ENCODE data around the gene PCSK6. TPM values are rescaled to one million over a fixed set of nuclear protein-coding genes. Genes with fewer than 3 reads are reported as not detected.
"Not testable (repeated sequence)": the region's sequence is repeated elsewhere in the genome, so short reads cannot be mapped to it uniquely, and the experiment has no call there.

PCSK6 gene
- total RNA-seq, 1 experiment from 2014 or later: 10.6 TPM

DNA sequence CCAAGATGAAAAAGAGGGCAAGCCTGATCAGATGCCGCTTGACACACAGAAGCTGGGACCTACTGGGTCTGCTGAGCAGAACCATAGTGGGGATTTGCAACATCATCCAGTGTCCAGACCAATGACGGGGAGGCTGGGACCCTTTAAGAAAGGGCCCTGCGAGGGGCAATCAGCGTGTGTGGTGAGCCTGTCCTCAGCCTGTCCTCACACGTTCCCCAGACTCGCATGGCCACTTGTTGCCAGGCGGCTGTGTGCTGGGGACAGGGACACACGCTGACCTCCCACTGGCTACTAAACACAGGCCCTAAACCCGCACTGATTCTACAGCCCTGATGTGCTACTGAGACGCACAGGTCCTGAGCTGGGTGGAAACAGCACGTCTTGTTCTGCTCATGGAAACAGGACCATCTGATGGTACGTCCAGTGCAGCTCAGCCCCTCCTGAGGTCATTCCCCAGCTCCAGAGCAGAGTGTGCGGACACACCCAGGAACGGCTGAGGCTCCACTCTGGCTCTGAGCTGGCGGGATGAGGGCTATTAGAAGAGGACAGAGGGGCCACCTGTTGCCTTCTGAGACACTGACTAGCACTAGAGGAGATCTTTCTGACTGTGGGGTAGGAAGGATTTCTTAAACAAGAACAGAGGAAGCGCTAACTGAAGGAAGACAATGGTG lies 24.4 kb downstream of the PCSK6 start:
- no TSS peak for BruUV-seq (replicated peaks)

DNA sequence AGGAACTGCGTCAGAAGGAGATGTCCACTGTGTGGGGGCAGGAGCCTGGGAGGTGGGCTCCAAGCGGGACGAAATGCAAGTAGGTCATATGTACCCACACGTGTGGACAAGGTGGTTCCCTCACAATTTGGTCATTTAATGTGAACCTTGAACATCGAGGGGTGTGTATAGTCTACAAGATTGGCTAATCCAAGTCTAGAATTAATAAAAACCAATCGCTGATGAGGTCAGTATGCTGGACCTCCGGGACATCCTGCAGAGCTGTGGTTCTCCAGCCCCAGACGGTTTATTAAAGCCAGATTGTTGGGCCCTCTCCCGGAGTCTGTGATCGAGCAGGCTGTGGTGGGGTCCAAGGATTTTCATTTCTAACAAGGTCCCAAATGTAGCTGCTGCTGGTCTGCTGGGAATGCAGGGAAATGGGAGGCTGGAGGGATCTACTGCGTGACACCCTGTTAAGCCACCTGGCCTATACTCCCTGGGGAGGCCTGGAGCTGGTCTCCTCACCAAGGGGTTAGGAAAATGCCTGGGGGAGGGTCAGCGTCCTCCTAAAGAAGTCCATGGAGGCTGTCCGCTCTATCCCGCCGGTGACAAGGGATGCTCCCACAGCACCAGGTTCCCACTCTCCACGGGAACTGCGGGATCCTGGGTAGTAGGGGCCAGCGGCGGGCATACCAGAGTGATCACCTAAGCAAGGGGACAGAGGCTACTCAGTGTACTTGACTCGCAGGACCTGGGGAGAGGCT lies 25.1 kb downstream of the PCSK6 start:
- H3K9me3 ChIP-seq (ENCODE audit: control insufficient read depth, insufficient read depth, low read depth, low read length): no peaks in the 10 kb centered on the region
- H3K36me3 ChIP-seq (ENCODE audit: control insufficient read depth, insufficient read depth, low read length): no peaks in the 10 kb centered on the region
- in situ Hi-C loops (cut with HindIII; ENCODE audit: low pct_unique_long_range_greater_than_20kb, low sequenced_read_pairs): no loop called here
- no peak overlapping the region for H3K4me3 ChIP-seq (ENCODE audit: low read depth in 2 of 2, low read length in 2 of 2)
- no peak for TF ChIP-seq SIN3A (IDR thresholded peaks at IDR 0.05; ENCODE audit: borderline replicate concordance, insufficient read depth, low read depth, low read length)
- no peak for TF ChIP-seq POLR2AphosphoS5 (IDR thresholded peaks at IDR 0.05; ENCODE audit: low read depth, low read length)
- TF ChIP-seq TCF7L2 (IDR thresholded peaks at IDR 0.05; ENCODE audit: low read depth, low read length): no peak
- TF ChIP-seq, protein P1, sequence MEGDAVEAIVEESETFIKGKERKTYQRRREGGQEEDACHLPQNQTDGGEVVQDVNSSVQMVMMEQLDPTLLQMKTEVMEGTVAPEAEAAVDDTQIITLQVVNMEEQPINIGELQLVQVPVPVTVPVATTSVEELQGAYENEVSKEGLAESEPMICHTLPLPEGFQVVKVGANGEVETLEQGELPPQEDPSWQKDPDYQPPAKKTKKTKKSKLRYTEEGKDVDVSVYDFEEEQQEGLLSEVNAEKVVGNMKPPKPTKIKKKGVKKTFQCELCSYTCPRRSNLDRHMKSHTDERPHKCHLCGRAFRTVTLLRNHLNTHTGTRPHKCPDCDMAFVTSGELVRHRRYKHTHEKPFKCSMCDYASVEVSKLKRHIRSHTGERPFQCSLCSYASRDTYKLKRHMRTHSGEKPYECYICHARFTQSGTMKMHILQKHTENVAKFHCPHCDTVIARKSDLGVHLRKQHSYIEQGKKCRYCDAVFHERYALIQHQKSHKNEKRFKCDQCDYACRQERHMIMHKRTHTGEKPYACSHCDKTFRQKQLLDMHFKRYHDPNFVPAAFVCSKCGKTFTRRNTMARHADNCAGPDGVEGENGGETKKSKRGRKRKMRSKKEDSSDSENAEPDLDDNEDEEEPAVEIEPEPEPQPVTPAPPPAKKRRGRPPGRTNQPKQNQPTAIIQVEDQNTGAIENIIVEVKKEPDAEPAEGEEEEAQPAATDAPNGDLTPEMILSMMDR (IDR thresholded peaks at IDR 0.05): no peak
- TF ChIP-seq, protein P2, sequence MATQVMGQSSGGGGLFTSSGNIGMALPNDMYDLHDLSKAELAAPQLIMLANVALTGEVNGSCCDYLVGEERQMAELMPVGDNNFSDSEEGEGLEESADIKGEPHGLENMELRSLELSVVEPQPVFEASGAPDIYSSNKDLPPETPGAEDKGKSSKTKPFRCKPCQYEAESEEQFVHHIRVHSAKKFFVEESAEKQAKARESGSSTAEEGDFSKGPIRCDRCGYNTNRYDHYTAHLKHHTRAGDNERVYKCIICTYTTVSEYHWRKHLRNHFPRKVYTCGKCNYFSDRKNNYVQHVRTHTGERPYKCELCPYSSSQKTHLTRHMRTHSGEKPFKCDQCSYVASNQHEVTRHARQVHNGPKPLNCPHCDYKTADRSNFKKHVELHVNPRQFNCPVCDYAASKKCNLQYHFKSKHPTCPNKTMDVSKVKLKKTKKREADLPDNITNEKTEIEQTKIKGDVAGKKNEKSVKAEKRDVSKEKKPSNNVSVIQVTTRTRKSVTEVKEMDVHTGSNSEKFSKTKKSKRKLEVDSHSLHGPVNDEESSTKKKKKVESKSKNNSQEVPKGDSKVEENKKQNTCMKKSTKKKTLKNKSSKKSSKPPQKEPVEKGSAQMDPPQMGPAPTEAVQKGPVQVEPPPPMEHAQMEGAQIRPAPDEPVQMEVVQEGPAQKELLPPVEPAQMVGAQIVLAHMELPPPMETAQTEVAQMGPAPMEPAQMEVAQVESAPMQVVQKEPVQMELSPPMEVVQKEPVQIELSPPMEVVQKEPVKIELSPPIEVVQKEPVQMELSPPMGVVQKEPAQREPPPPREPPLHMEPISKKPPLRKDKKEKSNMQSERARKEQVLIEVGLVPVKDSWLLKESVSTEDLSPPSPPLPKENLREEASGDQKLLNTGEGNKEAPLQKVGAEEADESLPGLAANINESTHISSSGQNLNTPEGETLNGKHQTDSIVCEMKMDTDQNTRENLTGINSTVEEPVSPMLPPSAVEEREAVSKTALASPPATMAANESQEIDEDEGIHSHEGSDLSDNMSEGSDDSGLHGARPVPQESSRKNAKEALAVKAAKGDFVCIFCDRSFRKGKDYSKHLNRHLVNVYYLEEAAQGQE (IDR thresholded peaks at IDR 0.05; ENCODE audit: insufficient read depth in 1 of 2, low read depth in 2 of 2, low read length in 1 of 2): no peak
- POLR2A ChIA-PET: no interaction called here
- H3K27me3 ChIP-seq (ENCODE audit: control insufficient read depth, insufficient read depth, low read length): no peaks in the 10 kb centered on the region
- intact Hi-C loops (cut with micrococcal nuclease; ENCODE audit: unreplicated experiment): no loop called here
- H3K27ac ChIP-seq (ENCODE audit: low read length): no peak overlapping the region
- CTCF ChIA-PET: no interaction called here
- ATAC-seq (no peak), DNase-seq (ENCODE audit: low read depth, low spot score) (no peak)
- no TSS peak for BruUV-seq (replicated peaks)
- H3K4me1 ChIP-seq (ENCODE audit: control insufficient read depth, insufficient read depth, low read length): peaks cover 2% of the 10 kb centered on the region; the same call in 1 of the 2 replicates

More for the DNA sequence above, 24.4 kb downstream of the PCSK6 start:
- no peak overlapping the region for H3K4me3 ChIP-seq (ENCODE audit: low read depth in 2 of 2, low read length in 2 of 2)
- ATAC-seq (no peak), DNase-seq (ENCODE audit: low read depth, low spot score) (no peak)
- H3K27ac ChIP-seq (ENCODE audit: low read length): no peak overlapping the region
- in situ Hi-C loops (cut with HindIII; ENCODE audit: low pct_unique_long_range_greater_than_20kb, low sequenced_read_pairs) (no loop called here), intact Hi-C loops (cut with micrococcal nuclease; ENCODE audit: unreplicated experiment) (no loop called here)
- POLR2A ChIA-PET: no interaction called here
- no peaks in the 10 kb centered on the region for H3K36me3 ChIP-seq (ENCODE audit: control insufficient read depth, insufficient read depth, low read length)
- TF ChIP-seq SIN3A (IDR thresholded peaks at IDR 0.05; ENCODE audit: borderline replicate concordance, insufficient read depth, low read depth, low read length) (no peak), TCF7L2 (IDR thresholded peaks at IDR 0.05; ENCODE audit: low read depth, low read length) (no peak), POLR2AphosphoS5 (IDR thresholded peaks at IDR 0.05; ENCODE audit: low read depth, low read length) (no peak)
- TF ChIP-seq, protein P1 (IDR thresholded peaks at IDR 0.05): no peak
- TF ChIP-seq, protein P2 (IDR thresholded peaks at IDR 0.05; ENCODE audit: insufficient read depth in 1 of 2, low read depth in 2 of 2, low read length in 1 of 2): no peak
- H3K4me1 ChIP-seq (ENCODE audit: control insufficient read depth, insufficient read depth, low read length): peaks cover 6% of the 10 kb centered on the region; the same call in 1 of the 2 replicates
- CTCF ChIA-PET: no interaction called here
- no peaks in the 10 kb centered on the region; the same call in 1 of the 2 replicates for H3K27me3 ChIP-seq (ENCODE audit: control insufficient read depth, insufficient read depth, low read length)
- H3K9me3 ChIP-seq (ENCODE audit: control insufficient read depth, insufficient read depth, low read depth, low read length): no peaks in the 10 kb centered on the region

DNA sequence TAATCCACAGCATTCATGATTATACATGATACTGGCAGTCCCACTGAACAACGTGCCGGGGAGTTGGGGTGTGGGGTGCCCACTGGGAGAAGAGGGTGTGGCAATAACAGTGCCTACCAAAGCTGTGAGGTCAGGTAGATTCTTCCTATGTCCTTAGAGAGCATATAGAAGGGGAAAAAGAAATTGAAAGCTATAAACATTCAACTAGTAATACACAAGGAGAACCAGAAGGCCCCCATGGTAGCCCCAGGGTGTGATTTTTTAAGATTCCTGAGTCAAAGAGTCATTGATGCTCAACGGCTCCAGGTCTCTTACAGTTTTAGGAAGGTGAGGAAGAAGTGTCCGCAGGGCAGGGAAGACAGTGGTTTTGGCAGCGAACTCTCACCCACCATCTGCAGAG lies 25.8 kb downstream of the PCSK6 start:
- DNase-seq (ENCODE audit: low read depth, low spot score); H3K36me3 ChIP-seq (ENCODE audit: control insufficient read depth, insufficient read depth, low read length); H3K4me3 ChIP-seq (ENCODE audit: low read depth in 2 of 2, low read length in 2 of 2); H3K27ac ChIP-seq (ENCODE audit: low read length); BruUV-seq (replicated peaks); POLR2A ChIA-PET; intact Hi-C loops (cut with micrococcal nuclease; ENCODE audit: unreplicated experiment); in situ Hi-C loops (cut with HindIII; ENCODE audit: low pct_unique_long_range_greater_than_20kb, low sequenced_read_pairs); H3K4me1 ChIP-seq (ENCODE audit: control insufficient read depth, insufficient read depth, low read length); ATAC-seq; H3K27me3 ChIP-seq (ENCODE audit: control insufficient read depth, insufficient read depth, low read length); H3K9me3 ChIP-seq (ENCODE audit: control insufficient read depth, insufficient read depth, low read depth, low read length): not testable (repeated sequence)
- CTCF ChIA-PET: interaction anchor here (0.6 kb wide), 1 partner anchor 1852 kb away, joined by 3 read pairs; no protein-coding TSS in a partner anchor

Data from Panc1 (cell line).